M059J (cell line): Measurements from ENCODE around the gene CDK10. TPM values are rescaled to one million over a fixed set of nuclear protein-coding genes. Genes with fewer than 3 reads are reported as not detected.

Source experiments
- DNase-seq: peaks from one replicate; pipeline ENCODE4 v3.0.0-alpha.2; 2012; ENCODE audit warnings: low read depth
- total RNA-seq: library from RNA; depleted of rRNA; stranded (reverse); fragments of >200 nt; shearing (Covaris generic); gene quantifications from 2 replicates; pipeline ENCODE4 v1.2.3, GENCODE V29; 2014; rRNA removed

Gene CDK10
- total RNA-seq, 1 experiment from 2014 or later = 19.6 TPM

GRCh38 chr16:89733322-89733721 is 46.8 kb downstream of the CDK10 start:
- DNase-seq = no peak

GRCh38 chr16:89733792-89734191 is 47.3 kb downstream of the CDK10 start:
- DNase-seq = no peak

- DNase-seq = no peak
Observed at GRCh38 chr16:89736554-89736953, 50.1 kb downstream of the CDK10 start.

GRCh38 chr16:89737341-89738071 is 51.0 kb downstream of the CDK10 start:
- DNase-seq = no peak

- no peak for DNase-seq
Observed at GRCh38 chr16:89738072-89738377, 51.5 kb downstream of the CDK10 start.

- DNase-seq = no peak
Observed at GRCh38 chr16:89738538-89739317, 52.2 kb downstream of the CDK10 start.

- no peak for DNase-seq
Observed at GRCh38 chr16:89739383-89739782, 52.9 kb downstream of the CDK10 start.

- DNase-seq = no peak
Observed at GRCh38 chr16:89741342-89742014, 55.0 kb downstream of the CDK10 start.

- no peak for DNase-seq
Observed at GRCh38 chr16:89742948-89743347, 56.5 kb downstream of the CDK10 start.

- DNase-seq = no peak
Observed at GRCh38 chr16:89744813-89745212, 58.3 kb downstream of the CDK10 start.

Other genes starting within 250 kb of the CDK10 start
- gene ANKRD11, start 196.1 kb upstream of the CDK10 start, total RNA-seq = 21.4 and 47.1 TPM in 2 replicates
- gene SPG7, start 178.3 kb upstream of the CDK10 start, total RNA-seq = 69.6 and 77.5 TPM in 2 replicates
- gene RPL13, start 126.0 kb upstream of the CDK10 start, total RNA-seq = 2,167 and 2,261 TPM in 2 replicates
- 0.32 and 3.1 TPM in 2 replicates for gene CPNE7, start 110.9 kb upstream of the CDK10 start, total RNA-seq
- gene DPEP1, start 73.0 kb upstream of the CDK10 start, total RNA-seq = 0.79 TPM in 1 of 2 replicates, not detected in the other
- gene CHMP1A, start 29.0 kb upstream of the CDK10 start, total RNA-seq = 61.0 and 103 TPM in 2 replicates
- gene SPATA33, start 28.9 kb upstream of the CDK10 start, total RNA-seq = 6.9 and 12.6 TPM in 2 replicates
- gene SPATA2L, start 15.0 kb downstream of the CDK10 start, total RNA-seq = 5.5 and 10.9 TPM in 2 replicates
- 6.6 and 7.0 TPM in 2 replicates for gene VPS9D1, start 34.2 kb downstream of the CDK10 start, total RNA-seq
- gene ZNF276, start 34.8 kb downstream of the CDK10 start, total RNA-seq = 3.0 and 6.9 TPM in 2 replicates
- gene FANCA, start 130.0 kb downstream of the CDK10 start, total RNA-seq = 27.9 and 40.5 TPM in 2 replicates
- gene SPIRE2, start 141.8 kb downstream of the CDK10 start, total RNA-seq = 1.1 and 2.3 TPM in 2 replicates
- gene TCF25, start 186.9 kb downstream of the CDK10 start, total RNA-seq = 88.3 and 103 TPM in 2 replicates
- 2.1 and 4.0 TPM in 2 replicates for gene MC1R, start 232.2 kb downstream of the CDK10 start, total RNA-seq
- gene TUBB3, start 236.7 kb downstream of the CDK10 start, total RNA-seq = 172 and 272 TPM in 2 replicates